Vagina (tissue), 2 donors: ENCODE results near the gene AKAP13.

Source experiments
- POLR2A ChIP-seq, 2 donors: fragments of 450-650 bp; IDR thresholded peaks; one replicate each; pipeline ENCODE4 v1.6.1; 2017; ENCODE audit warnings: antibody characterized with exemption in 2 of 2, mild to moderate bottlenecking in 2 of 2, moderate library complexity in 2 of 2
- POLR2AphosphoS5 ChIP-seq, 2 donors: sonication (generic); formaldehyde crosslinking; IDR thresholded peaks; one replicate each; pipeline ENCODE4 v1.9.0; 2017; ENCODE audit warnings: antibody characterized with exemption in 2 of 2, mild to moderate bottlenecking in 2 of 2, low read depth in 1 of 2; ENCODE audit not compliant: insufficient read depth in 1 of 2
- TF ChIP-seq, protein P1 (sequence below), 3 experiments: fragments of 450-650 bp in 2 of 3; fragments of 200-600 bp in 1 of 3; sonication (generic) in 1 of 3; IDR thresholded peaks; one replicate each; pipeline ENCODE4 v1.5.1; 2017 to 2019; ENCODE audit warnings: antibody characterized with exemption in 3 of 3, mild to moderate bottlenecking in 2 of 3, moderate library complexity in 2 of 3

- TF ChIP-seq, protein P1, sequence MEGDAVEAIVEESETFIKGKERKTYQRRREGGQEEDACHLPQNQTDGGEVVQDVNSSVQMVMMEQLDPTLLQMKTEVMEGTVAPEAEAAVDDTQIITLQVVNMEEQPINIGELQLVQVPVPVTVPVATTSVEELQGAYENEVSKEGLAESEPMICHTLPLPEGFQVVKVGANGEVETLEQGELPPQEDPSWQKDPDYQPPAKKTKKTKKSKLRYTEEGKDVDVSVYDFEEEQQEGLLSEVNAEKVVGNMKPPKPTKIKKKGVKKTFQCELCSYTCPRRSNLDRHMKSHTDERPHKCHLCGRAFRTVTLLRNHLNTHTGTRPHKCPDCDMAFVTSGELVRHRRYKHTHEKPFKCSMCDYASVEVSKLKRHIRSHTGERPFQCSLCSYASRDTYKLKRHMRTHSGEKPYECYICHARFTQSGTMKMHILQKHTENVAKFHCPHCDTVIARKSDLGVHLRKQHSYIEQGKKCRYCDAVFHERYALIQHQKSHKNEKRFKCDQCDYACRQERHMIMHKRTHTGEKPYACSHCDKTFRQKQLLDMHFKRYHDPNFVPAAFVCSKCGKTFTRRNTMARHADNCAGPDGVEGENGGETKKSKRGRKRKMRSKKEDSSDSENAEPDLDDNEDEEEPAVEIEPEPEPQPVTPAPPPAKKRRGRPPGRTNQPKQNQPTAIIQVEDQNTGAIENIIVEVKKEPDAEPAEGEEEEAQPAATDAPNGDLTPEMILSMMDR (IDR thresholded peaks at IDR 0.05): no peak
- no peak for TF ChIP-seq POLR2A (IDR thresholded peaks at IDR 0.05)
- TF ChIP-seq POLR2AphosphoS5 (IDR thresholded peaks at IDR 0.05; ENCODE audit: insufficient read depth in 1 of 2, low read depth in 1 of 2): no peak
Measured at GRCh38 chr15:85404176-85404917, 23.9 kb downstream of the AKAP13 start.
